HG02981 (cell line): ENCODE measurements around the gene EPHB1.
"Not testable (repeated sequence)": the region's sequence is repeated elsewhere in the genome, so short reads cannot be mapped to it uniquely, and the experiment has no call there.

Source experiments
- ATAC-seq: cut with Tn5 transposase; IDR thresholded peaks from one replicate; pipeline ENCODE4 v1.9.1; 2021; ENCODE audit warnings: mild to moderate bottlenecking, moderate library complexity; ENCODE audit not compliant: unreplicated experiment

Gene EPHB1

DNA sequence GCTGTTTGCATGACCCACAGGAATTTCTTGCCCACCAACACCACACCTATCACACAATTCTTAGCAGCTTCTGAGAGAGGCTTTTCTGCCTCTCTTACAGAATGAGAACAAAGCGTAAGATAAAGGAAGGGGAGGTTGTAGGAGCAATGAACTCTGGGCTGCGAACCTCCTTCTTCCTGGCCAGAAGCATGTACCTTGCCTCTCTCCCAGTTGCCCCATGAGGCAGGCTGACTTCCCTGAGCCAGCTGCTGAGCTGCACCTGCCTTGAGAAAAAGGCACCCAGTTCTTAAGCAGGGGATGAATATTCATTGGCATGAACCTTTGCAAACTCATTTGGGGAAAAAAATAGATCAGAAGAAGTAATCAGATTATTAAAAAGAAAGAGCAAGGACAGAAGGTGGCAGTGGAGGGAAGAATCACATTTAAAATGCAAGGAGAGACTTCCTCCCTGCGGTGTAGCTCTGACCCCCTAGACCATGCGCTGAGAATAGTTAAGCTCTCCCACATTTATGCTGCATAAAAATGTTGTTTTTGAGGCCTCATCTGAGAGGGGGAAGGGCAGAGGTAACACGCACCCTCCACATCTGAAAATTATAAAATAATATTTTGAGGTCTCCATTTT is 304.8 kb downstream of the EPHB1 start:
- no peak for ATAC-seq

DNA sequence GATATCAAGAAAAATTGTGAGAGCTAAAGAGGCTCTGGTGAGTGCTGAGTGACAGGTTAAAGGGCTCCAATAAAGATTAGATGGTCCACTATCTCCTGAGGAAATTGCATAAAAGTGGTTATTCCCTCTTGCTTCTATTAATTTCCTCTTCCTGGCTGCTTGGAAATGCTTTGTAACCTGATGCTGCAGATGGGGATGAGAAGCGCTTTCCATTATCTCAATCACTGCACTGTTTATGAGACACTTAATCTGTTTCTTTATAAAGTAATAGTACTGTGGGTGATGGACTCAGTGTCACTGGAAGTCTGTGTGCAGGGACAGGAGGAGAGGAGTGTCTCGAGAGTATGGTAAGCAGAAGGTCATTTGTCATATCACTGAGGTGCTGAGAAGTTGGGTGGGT is 305.3 kb downstream of the EPHB1 start:
- no peak for ATAC-seq

DNA sequence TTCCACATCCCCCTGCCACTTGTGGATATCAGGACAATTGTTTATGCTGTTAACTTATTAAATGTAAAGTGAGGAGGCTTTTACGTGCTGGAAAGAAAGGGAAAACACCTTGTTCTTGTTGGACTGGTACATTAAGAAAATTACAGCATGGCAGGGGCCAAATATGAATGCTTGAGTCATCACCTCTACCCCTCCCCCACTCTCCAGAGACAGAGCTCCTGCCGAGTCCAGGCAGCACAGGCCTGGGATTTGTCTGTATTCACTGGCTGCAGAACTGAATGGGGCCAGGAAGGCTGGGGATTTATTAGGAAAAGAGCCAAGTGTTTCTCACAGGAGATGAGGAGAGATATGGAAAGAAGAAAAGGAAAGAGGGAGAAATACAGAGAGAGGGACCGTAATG is 308.9 kb downstream of the EPHB1 start:
- no peak for ATAC-seq

DNA sequence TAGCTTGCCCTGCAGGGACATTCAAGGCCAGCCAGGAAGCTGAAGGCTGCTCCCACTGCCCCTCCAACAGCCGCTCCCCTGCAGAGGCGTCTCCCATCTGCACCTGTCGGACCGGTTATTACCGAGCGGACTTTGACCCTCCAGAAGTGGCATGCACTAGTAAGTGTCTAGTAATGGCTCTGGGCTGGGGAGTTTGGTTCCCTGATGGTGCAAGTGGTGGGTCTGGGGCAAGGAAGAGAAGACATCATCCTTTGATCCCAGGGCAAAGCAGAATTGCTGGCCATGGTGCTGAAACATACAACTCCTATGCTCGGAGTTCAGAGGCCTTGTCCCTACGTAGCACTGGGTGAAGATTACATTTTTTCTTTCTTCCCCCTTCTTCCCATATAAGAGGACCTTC is 311.4 kb downstream of the EPHB1 start:
- no peak for ATAC-seq

DNA sequence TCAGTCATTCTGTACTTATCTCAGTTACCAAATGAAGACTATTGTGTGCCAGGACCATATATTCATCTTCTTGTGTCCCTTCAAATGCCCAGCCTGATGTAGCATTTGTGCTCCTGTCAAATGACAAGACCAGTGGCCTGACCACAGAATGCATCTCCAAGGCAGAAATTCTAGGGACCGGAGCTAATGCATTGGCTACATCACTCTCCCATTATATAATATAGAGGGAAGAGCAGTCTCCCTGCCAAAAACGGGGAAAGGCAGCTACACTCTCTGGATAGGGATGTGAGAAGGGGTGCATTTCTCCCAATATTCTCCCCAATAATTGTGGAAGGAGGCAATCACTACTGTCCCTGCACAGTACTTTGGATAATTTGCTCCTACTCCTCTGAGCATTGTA is 312.0 kb downstream of the EPHB1 start:
- ATAC-seq, result no peak

DNA sequence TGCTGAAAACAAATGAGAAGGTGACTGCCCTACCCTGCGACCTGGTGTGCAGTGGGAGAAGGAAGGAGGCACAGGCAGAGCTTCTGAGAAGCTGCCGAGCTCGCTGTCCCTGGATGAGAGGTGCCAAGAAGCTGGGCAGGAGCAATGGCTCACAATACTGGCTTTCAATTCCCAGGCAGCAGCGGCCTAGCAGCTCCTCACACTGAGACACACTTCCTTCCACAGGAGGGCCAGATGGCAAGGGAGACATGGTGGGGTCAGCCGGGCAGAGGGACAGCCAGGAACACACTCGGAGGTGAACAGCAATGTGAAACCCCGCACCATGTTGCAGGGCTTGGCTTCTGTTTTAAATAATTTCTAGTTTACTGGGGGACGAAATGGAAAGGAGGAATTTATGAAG is 314.6 kb downstream of the EPHB1 start:
- ATAC-seq, result no peak

DNA sequence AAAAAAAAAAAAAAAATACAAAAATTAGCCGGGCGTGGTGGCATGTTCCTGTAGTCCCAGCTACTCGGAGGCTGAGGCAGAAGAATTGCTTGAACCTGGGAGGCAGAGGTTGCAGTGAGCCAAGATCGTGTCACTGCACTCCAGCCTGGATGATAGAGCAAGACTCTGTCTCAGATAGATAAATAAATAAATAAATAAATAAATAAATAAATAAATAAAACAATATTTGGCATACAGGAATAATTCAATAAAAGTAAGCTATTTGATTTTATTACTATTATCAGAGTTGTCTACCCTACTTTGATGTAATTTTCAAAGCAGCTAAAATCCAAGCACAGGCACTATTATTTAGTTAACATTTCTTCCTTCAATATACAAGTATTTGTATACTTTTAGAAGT is 319.5 kb downstream of the EPHB1 start:
- not testable (repeated sequence) for ATAC-seq

DNA sequence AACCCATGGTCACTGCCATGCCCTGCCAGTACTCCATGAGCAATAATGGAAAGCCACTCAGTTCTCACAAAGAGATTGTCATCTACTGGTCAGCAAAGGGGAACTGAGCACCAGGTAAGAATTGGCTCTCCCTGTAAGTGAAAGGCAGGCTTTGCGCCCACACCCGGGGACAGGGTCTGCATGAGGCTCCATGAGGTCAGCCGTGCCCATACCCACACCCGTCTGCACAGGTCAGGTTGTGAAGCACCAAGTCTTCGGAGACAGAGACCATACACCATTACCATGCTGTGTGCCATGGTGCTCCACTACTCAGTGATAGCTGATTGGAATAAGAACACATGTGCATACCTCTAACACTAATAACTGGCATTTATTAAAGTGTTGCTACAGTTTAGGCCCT is 322.9 kb downstream of the EPHB1 start:
- no peak for ATAC-seq

DNA sequence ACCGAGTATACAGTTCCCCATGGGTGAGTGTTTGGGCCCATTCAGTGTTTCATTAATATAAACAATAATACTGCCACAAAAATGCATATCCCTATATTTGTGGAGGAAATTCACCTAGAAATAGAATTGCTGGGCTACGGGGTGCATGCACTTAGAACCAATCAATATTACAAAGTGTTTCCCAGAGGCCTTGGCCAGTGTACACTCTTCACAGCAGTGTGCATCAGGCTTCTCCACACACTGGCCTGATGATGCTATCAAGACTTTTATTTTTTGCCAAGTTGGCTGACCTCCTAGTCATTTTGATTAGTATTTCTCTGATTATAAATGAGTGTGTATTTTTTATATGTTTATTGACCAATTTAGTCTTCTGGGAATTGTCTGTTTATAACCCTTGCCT is 323.7 kb downstream of the EPHB1 start:
- no peak for ATAC-seq

DNA sequence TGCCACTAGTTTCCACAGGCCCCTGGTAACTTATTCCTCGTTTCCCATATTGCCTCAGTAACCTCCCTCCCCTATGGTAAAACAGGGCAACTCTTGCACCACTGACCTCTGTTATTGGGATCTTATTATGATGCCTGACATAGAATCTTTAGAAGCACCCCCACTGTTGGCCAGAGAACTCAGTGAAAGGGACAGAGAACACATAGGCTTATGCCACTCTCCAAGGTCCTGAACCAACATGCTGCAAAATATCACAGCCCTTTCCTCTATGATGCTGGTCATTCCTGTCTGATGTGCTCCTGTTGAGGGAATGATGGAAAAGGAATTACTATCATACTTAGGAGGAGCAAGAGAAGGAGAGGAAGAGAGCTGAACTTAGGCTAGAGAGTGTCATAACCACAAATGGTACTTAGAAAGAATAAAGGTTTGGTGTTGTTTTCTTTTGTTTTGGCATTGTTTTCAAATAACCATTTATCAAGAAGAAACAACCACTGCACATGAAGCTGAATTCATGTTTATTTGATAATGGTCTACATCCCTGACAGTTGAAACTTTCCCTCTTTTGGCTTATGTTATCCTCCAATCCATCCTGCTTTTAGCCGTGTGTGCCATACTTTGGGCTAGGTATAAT is 330.2 kb downstream of the EPHB1 start:
- ATAC-seq, result no peak

DNA sequence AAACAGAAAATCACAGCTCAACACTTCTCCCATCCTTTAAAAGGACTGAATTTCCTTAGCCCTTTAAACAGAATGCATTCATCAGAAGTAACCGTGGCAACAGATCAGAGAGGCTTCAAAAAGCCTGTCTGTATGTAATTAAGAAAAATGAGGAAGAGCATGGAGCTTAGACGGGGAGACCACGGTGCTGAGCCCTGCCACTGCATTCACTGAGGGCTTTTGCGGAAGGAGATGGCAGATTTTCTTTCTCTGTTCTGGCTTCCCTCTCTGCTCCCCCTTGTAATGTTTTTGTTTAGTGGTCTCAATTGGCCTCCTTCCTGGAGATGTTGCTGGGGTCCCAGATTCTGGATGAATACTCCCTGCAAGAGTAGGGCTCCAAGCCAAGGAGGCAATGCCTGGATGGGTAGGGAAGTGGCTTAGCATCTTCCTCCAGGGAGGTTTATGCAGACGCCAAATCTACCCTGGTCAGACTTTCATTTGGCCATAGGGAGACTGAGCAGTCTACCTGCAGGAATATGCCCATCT is 332.9 kb downstream of the EPHB1 start:
- no peak for ATAC-seq

DNA sequence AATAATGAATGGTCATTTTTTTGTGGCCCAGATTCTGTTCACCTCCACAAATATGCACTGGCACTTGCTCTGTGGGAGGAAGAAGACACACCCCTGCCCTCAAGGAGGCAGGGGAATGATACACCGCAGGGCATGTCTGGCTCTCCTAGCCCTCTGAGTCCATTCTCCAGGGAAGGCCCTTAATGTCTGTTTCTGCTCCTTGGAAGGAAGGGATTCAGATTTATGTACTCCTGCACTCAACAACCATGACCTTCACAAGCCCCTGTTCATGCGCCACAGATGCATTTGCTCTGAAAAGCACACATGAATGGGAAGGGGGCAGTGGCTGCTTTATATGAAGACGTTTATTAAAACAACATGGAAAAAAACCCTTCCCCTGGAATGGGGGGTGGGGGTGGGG is 333.8 kb downstream of the EPHB1 start:
- no peak for ATAC-seq

DNA sequence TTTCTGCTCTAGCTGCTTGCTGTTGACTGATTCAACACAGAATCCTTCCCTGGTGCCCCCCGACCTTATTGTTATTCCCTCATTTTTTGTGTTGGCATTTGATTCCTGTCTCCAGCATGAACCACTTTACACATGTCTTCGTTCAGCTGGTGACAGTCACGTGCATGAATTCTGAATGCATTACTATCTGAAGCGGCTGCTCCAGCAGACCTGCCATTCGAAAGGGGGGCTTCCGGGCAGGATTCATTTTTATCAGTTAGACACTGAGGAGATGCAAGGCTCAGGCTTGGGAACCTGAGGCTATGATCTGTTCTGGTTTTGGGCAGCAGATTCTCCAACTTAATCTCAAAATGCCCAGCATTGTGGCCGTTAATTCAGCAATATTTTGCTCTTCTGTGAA is 336.2 kb downstream of the EPHB1 start:
- no peak for ATAC-seq

DNA sequence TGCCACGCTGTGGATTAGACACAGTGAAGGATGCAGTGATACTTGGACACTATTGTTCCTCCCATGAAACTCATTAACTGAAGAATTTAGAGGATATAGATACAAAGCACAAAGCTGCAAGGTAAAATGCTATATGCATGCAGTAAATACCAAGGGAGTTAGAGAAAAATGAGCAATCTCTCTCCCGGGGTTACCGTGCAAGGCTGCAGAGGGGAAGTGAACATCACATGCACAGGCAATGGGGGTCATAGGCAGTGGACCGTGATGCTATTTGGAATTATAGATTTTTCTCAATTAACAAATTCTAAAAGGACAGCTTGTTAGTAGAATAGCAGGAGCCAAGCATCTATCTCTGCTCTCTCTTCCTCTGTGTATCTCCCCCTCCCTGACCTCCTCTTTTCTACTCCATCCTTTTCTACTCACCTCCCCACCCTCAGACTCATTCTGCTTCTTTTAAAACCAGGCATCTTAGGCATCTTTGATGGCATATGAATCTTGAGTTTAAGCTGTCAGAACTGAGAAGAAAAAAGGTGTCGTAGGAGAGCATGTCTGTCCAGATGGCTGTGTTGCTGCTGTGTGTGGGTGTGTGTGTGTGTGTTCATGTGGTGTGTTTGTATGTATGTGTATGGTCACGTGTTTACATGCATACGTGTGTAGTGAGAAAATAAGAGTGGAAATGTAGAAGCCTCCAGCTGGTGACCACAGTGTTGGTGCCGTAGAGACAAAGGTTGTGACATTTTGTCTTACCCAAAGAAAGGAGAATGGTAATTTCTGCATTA is 339.0 kb downstream of the EPHB1 start:
- ATAC-seq, result no peak

DNA sequence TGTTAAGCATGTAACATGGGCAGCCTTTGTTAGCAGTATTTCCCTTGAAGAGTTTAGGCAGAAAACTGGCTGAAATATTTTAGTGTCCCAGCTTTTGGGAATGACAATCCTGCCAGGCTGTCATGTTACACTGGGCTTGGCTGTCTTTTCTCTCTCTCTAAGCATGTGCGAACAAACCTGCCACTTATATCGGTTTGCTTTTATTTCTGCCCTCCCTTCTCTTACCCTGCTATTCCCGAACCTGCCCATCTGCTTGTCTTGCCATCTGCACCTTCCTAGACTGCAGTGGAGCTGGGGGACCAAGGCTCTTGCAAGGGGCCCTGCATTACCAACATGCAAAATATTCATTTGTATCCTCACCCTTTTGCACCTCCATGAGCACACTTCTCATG is 339.6 kb downstream of the EPHB1 start:
- no peak for ATAC-seq

DNA sequence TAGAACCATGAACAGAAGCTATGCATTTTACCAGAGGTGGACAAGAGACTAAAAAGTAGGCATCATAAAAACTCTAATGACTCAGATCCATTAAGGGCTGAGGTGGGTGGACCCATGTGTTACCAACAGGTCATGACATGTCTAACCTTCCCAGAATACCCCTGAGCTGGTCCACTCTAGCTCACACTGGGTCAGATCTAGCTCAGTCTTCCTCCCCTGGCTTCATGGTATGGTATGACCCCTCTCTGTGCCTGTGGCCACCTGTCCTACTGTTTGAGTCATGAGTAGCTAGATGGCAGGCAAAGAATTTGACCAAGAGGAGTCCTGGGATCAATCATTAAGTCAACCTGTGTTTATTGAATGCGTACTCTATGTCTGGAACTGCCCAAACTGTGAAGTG is 340.4 kb downstream of the EPHB1 start:
- no peak for ATAC-seq

DNA sequence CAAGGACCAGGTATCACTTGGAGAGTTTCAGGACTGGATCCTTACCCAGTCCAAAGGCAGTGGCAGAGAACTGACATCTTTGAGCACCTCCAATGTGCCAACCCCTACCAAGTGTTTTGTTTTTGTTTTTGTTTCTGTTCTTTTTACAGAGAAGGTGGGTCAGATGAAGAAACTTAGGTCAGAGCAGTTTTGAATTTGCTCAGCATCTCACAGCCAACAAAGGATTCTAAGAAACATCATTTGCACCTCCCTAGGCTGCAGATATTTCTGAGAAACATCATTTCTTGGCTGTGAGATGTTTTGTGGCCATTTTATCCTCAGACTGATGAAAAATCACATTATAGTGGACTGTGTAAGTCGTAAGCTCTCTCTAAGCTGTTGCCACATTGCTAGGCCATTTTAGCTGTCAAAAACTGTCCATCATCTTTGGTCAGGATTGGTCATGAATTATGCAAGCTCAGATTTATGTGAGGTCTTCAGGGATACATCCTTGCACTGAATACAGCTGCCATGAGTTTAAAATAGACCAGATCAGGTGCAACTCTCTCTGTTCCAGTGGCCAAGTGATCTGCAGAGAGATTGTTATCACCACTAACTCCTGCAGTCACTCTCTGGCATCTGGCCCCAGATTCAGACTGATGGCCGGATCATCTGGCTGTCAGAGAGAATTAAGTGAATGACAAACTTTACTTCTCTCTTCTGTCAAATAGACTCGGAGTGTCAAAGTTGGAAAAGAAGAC is 341.5 kb downstream of the EPHB1 start:
- ATAC-seq, result no peak

DNA sequence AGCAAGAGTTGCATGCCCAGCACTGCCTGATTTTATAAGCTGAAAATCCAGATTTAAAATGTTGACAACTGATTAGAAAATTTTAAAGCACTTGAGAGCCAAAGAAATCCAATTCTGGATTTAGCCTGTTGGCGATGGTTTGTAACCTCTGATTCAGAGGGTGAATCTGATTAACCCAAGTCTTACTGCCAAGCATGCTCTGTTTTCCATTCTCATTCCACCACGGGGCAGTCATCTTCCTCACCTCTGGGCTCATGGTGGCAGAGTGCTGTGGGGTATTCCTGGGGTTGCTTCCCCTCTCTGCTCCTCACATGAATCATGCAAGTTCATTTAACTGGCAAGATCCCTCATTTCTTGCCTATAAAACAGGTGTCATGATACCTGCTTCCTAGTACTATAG is 342.2 kb downstream of the EPHB1 start:
- no peak for ATAC-seq

DNA sequence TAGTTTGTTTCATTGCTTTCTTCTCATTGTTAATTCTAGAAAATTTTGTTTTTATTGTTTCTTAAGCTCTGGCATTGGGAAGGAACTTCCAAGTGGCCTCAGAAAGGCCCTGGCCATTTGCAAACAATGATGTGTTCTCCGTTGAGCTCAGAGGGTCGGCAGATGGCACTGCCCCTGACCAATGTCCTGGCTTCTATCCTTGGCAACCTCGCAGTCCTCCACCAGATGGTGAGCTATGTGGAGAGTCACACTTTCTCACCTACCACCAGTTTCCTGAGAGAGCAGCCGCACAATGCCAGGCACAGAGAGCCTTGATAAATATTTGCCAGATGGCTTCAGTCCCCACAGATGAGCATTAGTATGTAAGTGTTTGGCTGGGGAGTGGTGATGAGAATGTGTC is 343.7 kb downstream of the EPHB1 start:
- no peak for ATAC-seq

DNA sequence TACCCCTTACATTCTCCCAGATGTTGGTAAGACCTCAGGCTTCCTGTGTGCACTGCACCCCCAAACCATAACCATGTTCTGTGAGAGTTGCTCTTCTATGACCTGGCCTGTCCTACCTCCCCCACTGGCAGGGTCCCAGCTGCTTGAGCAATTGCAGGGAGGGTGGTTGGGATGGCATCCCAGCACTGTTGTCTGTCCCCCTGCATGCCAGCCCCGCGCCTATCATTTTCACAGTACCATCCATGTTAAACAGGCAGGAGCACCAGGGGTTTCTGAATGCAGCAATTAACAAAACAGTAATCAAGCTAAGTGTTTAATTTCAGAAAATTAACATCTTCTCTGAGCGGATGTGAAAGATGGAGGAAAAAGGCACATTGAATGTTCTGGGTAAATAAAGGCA is 345.5 kb downstream of the EPHB1 start:
- ATAC-seq, result no peak

DNA sequence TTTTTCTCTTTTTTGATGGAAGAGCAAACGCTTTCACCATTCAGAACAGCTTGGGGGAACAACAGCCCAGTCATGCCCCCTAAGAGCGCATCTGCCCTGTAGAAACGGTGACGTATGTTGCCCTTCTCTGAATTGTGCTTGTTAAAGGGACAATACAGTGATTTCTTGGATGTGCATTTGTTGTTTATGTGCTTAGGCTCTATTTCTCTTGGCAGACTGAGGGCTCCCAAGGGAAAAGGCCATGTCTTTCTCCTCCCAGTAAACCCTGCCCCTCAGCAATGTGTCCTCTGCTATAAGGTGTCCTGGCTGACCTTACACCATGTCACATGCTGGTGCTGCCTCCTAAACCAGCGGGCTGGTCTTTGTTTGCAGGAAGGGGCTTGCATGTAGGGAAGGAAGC is 346.1 kb downstream of the EPHB1 start:
- no peak for ATAC-seq
